Prostate gland (tissue), 2 donors: ENCODE results near the gene ACER3. TPM values are rescaled to one million over a fixed set of nuclear protein-coding genes. Genes with fewer than 3 reads are reported as not detected.

ENCODE experiments used
- DNase-seq: peaks from one replicate; pipeline ENCODE4 v3.0.0-alpha.2; 2019; ENCODE audit warnings: low spot score
- H3K27ac ChIP-seq, 2 donors: fragments of 200-600 bp; sonication (generic); 2 replicates each; pipeline ENCODE4 v1.5.1; 2017 to 2019
- H3K27me3 ChIP-seq: fragments of 200-600 bp; sonication (generic); replicated peaks from 2 replicates; pipeline ENCODE4 v1.5.1; 2019; ENCODE audit not compliant: insufficient read depth
- H3K36me3 ChIP-seq, 2 donors: fragments of 200-600 bp; sonication (generic); 1 replicate in 1 of 2; 2 replicates in 1 of 2; pipeline versions ENCODE4 v1.5.1 to v1.8.1; 2017 to 2019
- H3K4me1 ChIP-seq: fragments of 200-600 bp; sonication (generic); replicated peaks from 2 replicates; pipeline ENCODE4 v1.5.1; 2019
- H3K4me3 ChIP-seq, 2 donors: fragments of 200-600 bp; sonication (generic); 2 replicates each; pipeline ENCODE4 v1.5.1; 2017 to 2019
- H3K9me3 ChIP-seq: fragments of 200-600 bp; sonication (generic); 2 replicates; pipeline ENCODE4 v1.5.1; 2017
- CTCF ChIP-seq, 4 experiments: fragments of 200-600 bp in 2 of 4; fragments of 450-650 bp in 2 of 4; sonication (generic) in 2 of 4; IDR thresholded peaks; 1 replicate in 3 of 4; 2 replicates in 1 of 4; pipeline ENCODE4 v1.5.1; 2016 to 2019; ENCODE audit warnings: antibody characterized with exemption in 4 of 4, mild to moderate bottlenecking in 2 of 4, moderate library complexity in 2 of 4
- POLR2A ChIP-seq: fragments of 450-650 bp; IDR thresholded peaks from one replicate; pipeline ENCODE4 v1.6.1; 2016; ENCODE audit warnings: antibody characterized with exemption, mild to moderate bottlenecking
- POLR2AphosphoS5 ChIP-seq: sonication (generic); formaldehyde crosslinking; IDR thresholded peaks from one replicate; pipeline ENCODE4 v1.6.1; 2017; ENCODE audit warnings: antibody characterized with exemption
- WGBS: methylation state at CpG from one replicate; pipeline ENCODE4 v1.1.5; 2018; 5-methylcytosine and 5-hydroxymethylcytosine counted together
- intact Hi-C: fragments of 100-400 bp; cut with DNase I; formaldehyde crosslinking; loops from one replicate; pipeline ENCODE4 v1.14.2; 2022
- total RNA-seq, 2 donors: library from RNA; depleted of rRNA; stranded (reverse); fragments of >200 nt; gene quantifications; one replicate each; pipeline ENCODE4 v1.1.0, GENCODE V29; 2016

The ACER3 gene
- total RNA-seq, 2 donors from 2014 or later, result 11.3 to 11.9 TPM

- no peak for DNase-seq
- Histone ChIP-seq H3K4me3 (no peak overlapping the region), H3K27ac (no peak overlapping the region), H3K36me3 (no peaks in the 10 kb centered on the region), H3K9me3 (no peaks in the 10 kb centered on the region), H3K27me3 (no peaks in the 10 kb centered on the region), H3K4me1 (no peaks in the 10 kb centered on the region)
- 96% methylated on average over 1 of the region's 1 CpG for WGBS
- intact Hi-C loops, result no loop called here
- no peak for TF ChIP-seq POLR2A
- TF ChIP-seq CTCF (IDR thresholded peaks at IDR 0.05), result no peak
- no peak for TF ChIP-seq POLR2AphosphoS5
These were observed 28.8 kb downstream of the ACER3 start for GRCh38 chr11:76889411-76889975.

GRCh38 chr11:76890329-76890728, 29.6 kb downstream of the ACER3 start:
- no peaks in the 10 kb centered on the region for H3K4me1 ChIP-seq
- over 99% methylated on average over 3 of the region's 3 CpGs for whole genome bisulfite sequencing
- DNase-seq, result no peak
- H3K27ac ChIP-seq, result no peak overlapping the region
- H3K27me3 ChIP-seq, result no peaks in the 10 kb centered on the region
- no peaks in the 10 kb centered on the region for H3K9me3 ChIP-seq
- no peaks in the 10 kb centered on the region for H3K36me3 ChIP-seq
- H3K4me3 ChIP-seq, result no peak overlapping the region
- TF ChIP-seq CTCF (IDR thresholded peaks at IDR 0.05) (no peak), POLR2A (no peak), POLR2AphosphoS5 (no peak)
- intact Hi-C loops, result no loop called here

GRCh38 chr11:76891285-76891684, 30.6 kb downstream of the ACER3 start:
- no peaks in the 10 kb centered on the region for H3K4me1 ChIP-seq
- TF ChIP-seq POLR2AphosphoS5, result no peak
- no peak for TF ChIP-seq CTCF (IDR thresholded peaks at IDR 0.05)
- TF ChIP-seq POLR2A, result no peak
- intact Hi-C loops, result no loop called here
- no peak for DNase-seq
- no peak overlapping the region for H3K4me3 ChIP-seq
- no peak overlapping the region for H3K27ac ChIP-seq
- H3K36me3 ChIP-seq, result no peaks in the 10 kb centered on the region
- H3K27me3 ChIP-seq, result no peaks in the 10 kb centered on the region
- no peaks in the 10 kb centered on the region for H3K9me3 ChIP-seq

GRCh38 chr11:76891793-76892192, 31.1 kb downstream of the ACER3 start:
- H3K27me3 ChIP-seq, result no peaks in the 10 kb centered on the region
- H3K4me1 ChIP-seq, result no peaks in the 10 kb centered on the region
- no peaks in the 10 kb centered on the region for H3K9me3 ChIP-seq
- 60% methylated on average over 2 of the region's 2 CpGs for WGBS
- no peak for TF ChIP-seq CTCF (IDR thresholded peaks at IDR 0.05)
- TF ChIP-seq POLR2AphosphoS5, result no peak
- TF ChIP-seq POLR2A, result no peak
- intact Hi-C loops, result no loop called here
- no peaks in the 10 kb centered on the region for H3K36me3 ChIP-seq
- H3K27ac ChIP-seq, result no peak overlapping the region
- DNase-seq, result no peak
- H3K4me3 ChIP-seq, result no peak overlapping the region

GRCh38 chr11:76892306-76892705, 31.6 kb downstream of the ACER3 start:
- no peaks in the 10 kb centered on the region for H3K9me3 ChIP-seq
- intact Hi-C loops, result no loop called here
- H3K27ac ChIP-seq, result no peak overlapping the region
- H3K4me1 ChIP-seq, result no peaks in the 10 kb centered on the region
- H3K36me3 ChIP-seq, result no peaks in the 10 kb centered on the region
- no peak for TF ChIP-seq POLR2A
- no peak for TF ChIP-seq CTCF (IDR thresholded peaks at IDR 0.05)
- TF ChIP-seq POLR2AphosphoS5, result no peak
- no peak overlapping the region for H3K4me3 ChIP-seq
- 53% methylated on average over 1 of the region's 1 CpG for WGBS
- H3K27me3 ChIP-seq, result no peaks in the 10 kb centered on the region
- DNase-seq, result no peak
